ENCODE results near the gene EIF2B2.

Gene EIF2B2

GRCh38 chr14:75002392-75003249, at the start of gene EIF2B2:
Gene EIF2B2, plus strand, starts transcription at chr14:75002921. Its CDS starts 70 bp downstream, at chr14:75002991.
- peak; percentile 99 for DNase-seq

DNA sequence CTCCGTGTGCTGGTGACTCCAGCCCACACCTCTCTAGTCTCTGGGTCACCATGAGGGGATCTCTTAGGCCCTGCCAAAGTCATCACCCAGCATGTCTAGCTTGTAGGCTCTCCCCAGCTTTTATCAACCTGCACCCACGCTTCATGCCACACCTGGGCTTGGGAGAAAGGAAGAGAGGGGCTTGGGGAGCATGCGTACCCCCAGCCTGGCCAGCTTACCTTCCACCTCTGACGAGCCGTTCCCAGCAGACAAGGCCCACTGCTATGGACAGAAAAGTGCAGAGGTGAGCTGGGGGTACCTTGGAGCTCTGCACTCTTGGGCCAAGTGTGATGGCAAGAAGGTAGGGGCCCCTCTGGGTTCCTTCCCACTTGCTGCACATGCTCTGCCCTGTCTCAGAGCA, 49.0 kb upstream of the EIF2B2 start:
- DNase-seq, result no peak

GRCh38 chr14:74954232-74954946, 48.3 kb upstream of the EIF2B2 start:
- no peak for DNase-seq

DNA sequence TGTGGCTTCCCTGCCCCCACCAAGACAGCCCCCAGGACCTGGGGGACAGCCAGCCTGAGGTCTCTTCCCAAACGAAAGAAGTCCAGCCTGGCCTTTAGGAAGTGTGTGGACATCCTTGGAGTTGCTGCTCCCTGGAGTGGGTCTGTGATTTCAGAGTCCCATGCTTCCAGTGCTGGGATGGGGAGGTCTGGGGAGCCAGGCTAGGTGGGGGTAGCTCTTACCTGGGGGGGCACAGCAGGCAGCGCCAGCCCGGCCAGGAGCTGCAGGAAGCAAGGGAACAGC, 47.8 kb upstream of the EIF2B2 start:
- no peak for DNase-seq

DNA sequence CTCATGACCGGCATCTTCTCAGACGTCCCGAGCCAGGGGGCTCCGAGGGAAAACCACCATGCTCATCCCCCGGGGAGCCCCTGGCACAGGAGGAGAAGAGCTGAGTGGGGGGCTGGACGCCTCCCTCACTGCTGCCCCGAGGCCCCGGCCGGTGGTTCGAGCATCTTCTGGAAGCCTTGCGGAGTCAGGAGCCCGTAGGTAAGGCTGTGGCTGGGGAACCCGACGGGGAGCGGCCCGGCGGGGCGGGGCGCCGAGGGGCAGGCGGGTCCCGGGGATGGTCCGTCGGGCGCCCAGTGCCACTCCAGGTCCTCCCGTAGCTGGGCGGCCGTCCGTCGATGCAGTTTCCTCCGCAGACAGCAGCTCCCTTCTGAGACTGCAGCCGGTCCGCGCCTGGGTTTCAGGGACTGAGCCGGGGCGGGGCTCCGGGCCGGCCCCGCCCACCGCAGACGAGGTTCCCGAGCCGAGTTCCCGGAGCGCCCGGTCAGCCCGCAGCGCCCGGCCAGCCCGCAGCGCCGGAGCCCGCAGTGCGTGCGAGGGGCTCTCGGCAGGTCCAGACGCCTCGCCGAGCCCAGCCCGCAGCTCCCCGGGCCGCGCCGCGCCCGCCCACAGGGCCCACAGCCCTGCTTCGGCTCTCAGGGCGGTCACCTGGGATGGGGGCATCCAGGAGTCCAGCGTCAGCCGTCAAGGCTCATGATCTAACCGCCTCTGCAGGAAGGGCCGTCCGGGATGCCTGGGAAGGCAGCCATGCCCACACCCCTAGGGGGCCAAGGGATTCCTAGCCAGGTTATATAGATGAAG, 47.3 kb upstream of the EIF2B2 start, which contains the start of gene PGF:
TSS of gene PGF (minus strand) at position 369 of the 798 bp plus-strand sequence. CDS start at position 14, 355 bp downstream.
- peak; percentile 56 for DNase-seq

GRCh38 chr14:74956027-74956279, 46.8 kb upstream of the EIF2B2 start:
- no peak for DNase-seq

- no peak for DNase-seq
Measured at GRCh38 chr14:74956280-74957072, 46.2 kb upstream of the EIF2B2 start.

GRCh38 chr14:74959596-74960180, 43.0 kb upstream of the EIF2B2 start:
- no peak for DNase-seq

- DNase-seq, result no peak
Measured at GRCh38 chr14:74960736-74961135, 42.0 kb upstream of the EIF2B2 start.

GRCh38 chr14:74961238-74961911, 41.3 kb upstream of the EIF2B2 start:
- no peak for DNase-seq

GRCh38 chr14:74962046-74962445, 40.7 kb upstream of the EIF2B2 start:
- DNase-seq, result no peak

- no peak for DNase-seq
Measured at GRCh38 chr14:74962493-74962892, 40.2 kb upstream of the EIF2B2 start.

DNA sequence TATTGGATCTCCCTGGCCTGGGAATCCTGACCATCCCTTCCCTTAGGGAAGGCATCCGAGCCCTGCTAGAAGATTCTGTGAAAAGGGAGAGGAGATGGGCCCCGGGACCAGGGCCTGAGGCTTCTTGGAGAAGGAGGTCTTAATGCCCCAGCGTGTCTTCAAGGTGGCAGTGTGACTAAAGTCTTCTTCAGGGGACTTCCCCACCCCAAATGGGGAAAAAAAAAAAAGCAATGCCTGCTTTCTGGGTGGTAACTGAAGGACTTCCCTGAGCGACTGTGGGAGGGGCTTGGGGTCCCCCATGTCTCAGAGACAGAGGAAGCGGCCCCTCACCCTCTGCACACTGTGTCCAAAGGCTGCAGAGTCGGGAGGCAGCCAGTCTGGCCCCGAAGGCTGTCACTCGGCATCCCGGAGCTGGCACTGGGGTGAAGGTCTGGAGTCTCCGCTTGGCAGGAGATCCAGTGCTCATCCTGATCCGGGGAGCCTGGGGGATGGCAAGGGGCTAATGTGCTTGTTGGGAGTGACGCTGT, 39.5 kb upstream of the EIF2B2 start:
- DNase-seq, result no peak

DNA sequence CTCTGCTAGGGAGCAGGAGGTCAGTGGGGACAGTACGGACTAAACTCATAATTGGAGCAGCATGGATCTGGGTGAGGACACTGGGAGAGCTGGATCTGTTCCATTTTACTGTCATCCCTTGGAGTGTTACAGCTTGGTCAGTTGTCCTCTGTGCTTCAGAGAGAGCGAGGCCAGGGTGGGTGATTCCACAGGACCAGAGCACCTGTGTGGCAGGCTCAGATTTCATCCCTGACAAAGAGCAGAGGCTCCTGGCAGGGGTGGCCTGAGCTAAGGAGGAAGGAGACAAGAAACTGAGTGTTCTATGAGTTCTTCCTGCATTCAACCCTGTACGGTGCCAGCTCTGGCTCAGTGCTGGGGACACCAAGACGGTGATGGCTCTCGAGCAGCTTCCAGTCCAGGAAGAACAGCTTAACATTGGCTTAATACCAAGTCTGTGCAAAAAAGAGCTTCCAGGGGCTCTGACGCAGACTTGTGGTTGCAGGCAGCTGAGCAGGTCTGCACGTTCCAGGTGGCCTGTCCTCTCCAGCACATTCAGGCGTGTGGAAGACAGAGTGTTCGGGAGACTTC, 38.9 kb upstream of the EIF2B2 start:
- no peak for DNase-seq

- no peak for DNase-seq
Measured at GRCh38 chr14:74964787-74965485, 37.8 kb upstream of the EIF2B2 start.

GRCh38 chr14:74965486-74966153, 37.1 kb upstream of the EIF2B2 start:
- no peak for DNase-seq

- DNase-seq, result no peak
Measured at GRCh38 chr14:74968811-74969210, 33.9 kb upstream of the EIF2B2 start.

GRCh38 chr14:74973003-74973653, 29.6 kb upstream of the EIF2B2 start:
- peak; percentile 53 for DNase-seq

- no peak for DNase-seq
Measured at GRCh38 chr14:74973905-74974363, 28.8 kb upstream of the EIF2B2 start.

Data from stimulated activated CD8-positive, alpha-beta memory T cell treated with anti-CD3 and anti-CD28 coated beads, Interleukin-4, amount 100 ng/mL, for 48 hours (primary cell).